HepG2 (cell line): ENCODE results near the gene GAS6. TPM values are rescaled to one million over a fixed set of nuclear protein-coding genes. Genes with fewer than 3 reads are reported as not detected.

Source experiments
- ATAC-seq: fragments of 200-7000 bp; cut with Tn5 transposase; 3 replicates; pipeline ENCODE4 v1.9.1; 2020; ENCODE audit warnings: mild to moderate bottlenecking, moderate library complexity
- BruUV-seq: library from RNA; stranded (reverse); fragments of 400-500 nt; replicated peaks from 2 replicates; lab custom pipeline; 2021; lab: Mats Ljungman, UMichigan
- CTCF ChIA-PET: fragments of 300-600 bp; formaldehyde crosslinking; extraction: SDS; loops from one replicate; lab custom pipeline; 2021; ENCODE audit warnings: low total read pairs, inconsistent platforms, low intra/inter-chr PET ratio; lab: Yijun Ruan, JAX
- POLR2A ChIA-PET: fragments of 350-600 bp; sonication (Branson Sonifier 250); formaldehyde crosslinking; loops from one replicate; lab custom pipeline; 2020; ENCODE audit warnings: antibody characterized with exemption, inconsistent platforms; lab: Yijun Ruan, JAX
- DNase-seq: peaks from one replicate; pipeline ENCODE4 v3.0.0-alpha.2; 2015; ENCODE audit warnings: low spot score
- FAIRE-seq: peaks from 3 replicates; lab custom pipeline; 2011; peaks lifted over from hg19 to GRCh38; lab: Jason Lieb, UNC
- H2AFZ ChIP-seq: one replicate; pipeline ENCODE4 v1.6.1; 2011; ENCODE audit warnings: low read length, inconsistent platforms
- H3K27ac ChIP-seq: fragments of 300-600 bp; 3 replicates; pipeline ENCODE4 v1.8.0; 2011; ENCODE audit warnings: mixed run types, mild to moderate bottlenecking, mixed read lengths, low read length, inconsistent platforms; ENCODE audit not compliant: insufficient read depth; ENCODE audit errors: extremely low read length
- H3K27me3 ChIP-seq, 2 experiments: fragments of 200-600 bp in 1 of 2; 2 replicates in 1 of 2; 3 replicates in 1 of 2; pipeline versions ENCODE4 v1.6.0 to v1.8.0; 2011; ENCODE audit warnings: low read length in 2 of 2, mild to moderate bottlenecking in 2 of 2, moderate library complexity in 2 of 2, inconsistent platforms in 1 of 2; ENCODE audit not compliant: insufficient read depth in 2 of 2, control insufficient read depth in 1 of 2
- H3K36me3 ChIP-seq, 2 experiments: fragments of 200-600 bp in 1 of 2; replicated peaks in 1 of 2; 2 replicates in 1 of 2; 3 replicates in 1 of 2; pipeline versions ENCODE4 v1.5.1 to v1.8.0; 2011; ENCODE audit warnings: low read length in 2 of 2, inconsistent platforms in 1 of 2; ENCODE audit not compliant: insufficient read depth in 2 of 2, control insufficient read depth in 1 of 2
- H3K4me1 ChIP-seq: 2 replicates; pipeline ENCODE4 v1.5.1; 2012; ENCODE audit warnings: low read length, inconsistent platforms; ENCODE audit not compliant: insufficient read depth
- H3K4me2 ChIP-seq: 2 replicates; pipeline ENCODE4 v1.6.0; 2011; ENCODE audit warnings: low read depth, low read length, inconsistent platforms
- H3K4me3 ChIP-seq, 3 experiments: fragments of 200-600 bp in 1 of 3; sonication (generic), shearing (Covaris generic) in 1 of 3; replicated peaks in 1 of 3; 2 replicates each; pipeline ENCODE4 v1.5.1; 2011 to 2016; ENCODE audit warnings: low read length in 3 of 3, inconsistent platforms in 2 of 3, low read depth in 2 of 3, mild to moderate bottlenecking in 2 of 3, control low read depth in 1 of 3, mixed read lengths in 1 of 3; ENCODE audit not compliant: insufficient read depth in 1 of 3
- H3K79me2 ChIP-seq: one replicate; pipeline ENCODE4 v1.6.1; 2011; ENCODE audit warnings: low read length, inconsistent platforms; ENCODE audit not compliant: insufficient read depth
- H3K9ac ChIP-seq: 2 replicates; pipeline ENCODE4 v1.6.0; 2011; ENCODE audit warnings: mild to moderate bottlenecking, low read depth, low read length, inconsistent platforms; ENCODE audit not compliant: insufficient read depth
- H3K9me3 ChIP-seq: 2 replicates; pipeline ENCODE4 v1.5.1; 2012; ENCODE audit warnings: mild to moderate bottlenecking, low read length
- H4K20me1 ChIP-seq: 2 replicates; pipeline ENCODE4 v1.6.0; 2011; ENCODE audit warnings: inconsistent platforms, mild to moderate bottlenecking, low read length, moderate library complexity; ENCODE audit not compliant: insufficient read depth
- FOXO1 ChIP-seq: sonication (generic); formaldehyde crosslinking; IDR thresholded peaks from 2 replicates; pipeline ENCODE4 v1.4.0; 2020; ENCODE audit warnings: missing genetic modification reagents
- GZF1 ChIP-seq: sonication (generic); formaldehyde crosslinking; IDR thresholded peaks from 2 replicates; pipeline ENCODE4 v1.5.1; 2020; ENCODE audit warnings: mild to moderate bottlenecking, missing genetic modification reagents
- HMG20B ChIP-seq: conservative IDR thresholded peaks from 2 replicates; pipeline ENCODE4 v1.6.1; 2016; ENCODE audit warnings: missing genetic modification reagents, missing compliant biosample characterization
- KDM5B ChIP-seq: sonication (generic); formaldehyde crosslinking; IDR thresholded peaks from 2 replicates; pipeline ENCODE4 v1.4.0; 2020; ENCODE audit warnings: missing genetic modification reagents, mild to moderate bottlenecking, borderline replicate concordance
- KMT2B ChIP-seq: IDR thresholded peaks from 2 replicates; pipeline ENCODE4 v1.6.1; 2016; ENCODE audit warnings: missing genetic modification reagents, missing compliant biosample characterization
- U2AF2 ChIP-seq: fragments of 200-400 bp; formaldehyde crosslinking; IDR thresholded peaks from 2 replicates; pipeline ENCODE4 v1.6.1; 2017; ENCODE audit warnings: low read depth, mild to moderate bottlenecking, low read length
- WGBS: methylation state at CpG from one replicate; pipeline ENCODE4 v1.1.6; 2017; ENCODE audit warnings: low lambda C conversion rate; 5-methylcytosine and 5-hydroxymethylcytosine counted together
- in situ Hi-C: cut with HindIII; loops from 2 replicates; pipeline ENCODE4 v1.10.0; 2017; ENCODE audit warnings: low pct_unique_long_range_greater_than_20kb; ENCODE audit not compliant: extremely low pct_ligation_motif_present
- intact Hi-C: fragments of 100-400 bp; cut with micrococcal nuclease; formaldehyde crosslinking; loops from one replicate; pipeline ENCODE4 v1.10.0; 2022; ENCODE audit not compliant: unreplicated experiment
- polyA plus RNA-seq, 8 experiments: library from polyadenylated mRNA; depleted of rRNA in 3 of 8; stranded (reverse) in 7 of 8; unstranded in 1 of 8; fragments of >200 nt; fragmentation: Illumina TruSeq in 4 of 8; extraction: Trizol in 4 of 8; gene quantifications; 2 replicates each; pipeline versions ENCODE4 v1.2.1 to v1.2.3, GENCODE V29; 2011 to 2016; ENCODE audit warnings: low read depth in 4 of 8, missing spikeins in 1 of 8, mixed read lengths in 1 of 8; ENCODE audit not compliant: insufficient read depth in 1 of 8
- total RNA-seq, 5 experiments: library from RNA; depleted of rRNA; stranded (reverse); fragments of >200 nt; fragmentation: Illumina TruSeq; extraction: Trizol; gene quantifications; 2 replicates each; pipeline ENCODE4 v1.2.3, GENCODE V29; 2016; ENCODE audit warnings: low read depth in 1 of 5
- TF ChIP-seq, protein P1 (sequence below): sonication (generic); formaldehyde crosslinking; IDR thresholded peaks from 2 replicates; pipeline ENCODE4 v1.8.1; 2023; ENCODE audit warnings: mild to moderate bottlenecking, missing genetic modification reagents
- TF ChIP-seq, protein P2 (sequence below), 2 experiments: sonication (generic) in 1 of 2; formaldehyde crosslinking in 1 of 2; IDR thresholded peaks; 2 replicates each; pipeline versions ENCODE4 v1.6.1 to v1.9.0; 2014 to 2022; ENCODE audit warnings: antibody characterized with exemption in 1 of 2, borderline replicate concordance in 1 of 2, inconsistent platforms in 1 of 2, low read depth in 1 of 2, missing genetic modification reagents in 1 of 2

The GAS6 gene
- total and polyA plus RNA-seq, 2 of the 13 experiments (the other 11 are each of a cell fraction or from before 2014, with no cell fraction given): 0.09 to 0.24 TPM

- Histone ChIP-seq H3K4me3 (no peak overlapping the region), H3K4me2 (no peak overlapping the region), H3K9ac (no peak overlapping the region), H3K27ac (no peak overlapping the region), H3K4me1 (no peaks in the 10 kb centered on the region), H4K20me1 (no peaks in the 10 kb centered on the region), H2AFZ (no peak overlapping the region), H3K9me3 (no peaks in the 10 kb centered on the region), H3K27me3 (no peaks in the 10 kb centered on the region; a peak in 1 of 5 replicates), H3K79me2 (no peaks in the 10 kb centered on the region), H3K36me3 (no peaks in the 10 kb centered on the region)
- intact Hi-C loops: no loop called here
- CTCF ChIA-PET: no interaction called here
- in situ Hi-C loops: no loop called here
- FAIRE-seq (no peak), ATAC-seq (no peak), DNase-seq (no peak)
- WGBS: 80% methylated on average over 14 of the region's 20 CpGs
- no TSS peak for BruUV-seq
- TF ChIP-seq KMT2B: no peak
- TF ChIP-seq, protein P1, sequence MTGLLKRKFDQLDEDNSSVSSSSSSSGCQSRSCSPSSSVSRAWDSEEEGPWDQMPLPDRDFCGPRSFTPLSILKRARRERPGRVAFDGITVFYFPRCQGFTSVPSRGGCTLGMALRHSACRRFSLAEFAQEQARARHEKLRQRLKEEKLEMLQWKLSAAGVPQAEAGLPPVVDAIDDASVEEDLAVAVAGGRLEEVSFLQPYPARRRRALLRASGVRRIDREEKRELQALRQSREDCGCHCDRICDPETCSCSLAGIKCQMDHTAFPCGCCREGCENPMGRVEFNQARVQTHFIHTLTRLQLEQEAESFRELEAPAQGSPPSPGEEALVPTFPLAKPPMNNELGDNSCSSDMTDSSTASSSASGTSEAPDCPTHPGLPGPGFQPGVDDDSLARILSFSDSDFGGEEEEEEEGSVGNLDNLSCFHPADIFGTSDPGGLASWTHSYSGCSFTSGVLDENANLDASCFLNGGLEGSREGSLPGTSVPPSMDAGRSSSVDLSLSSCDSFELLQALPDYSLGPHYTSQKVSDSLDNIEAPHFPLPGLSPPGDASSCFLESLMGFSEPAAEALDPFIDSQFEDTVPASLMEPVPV: no peak
- no peak for TF ChIP-seq U2AF2
- TF ChIP-seq GZF1 (CRISPR knock-in tag): no peak
- no peak for TF ChIP-seq KDM5B (CRISPR knock-in tag)
- no peak for TF ChIP-seq HMG20B (CRISPR knock-in tag)
- TF ChIP-seq FOXO1: no peak
- TF ChIP-seq, protein P2, sequence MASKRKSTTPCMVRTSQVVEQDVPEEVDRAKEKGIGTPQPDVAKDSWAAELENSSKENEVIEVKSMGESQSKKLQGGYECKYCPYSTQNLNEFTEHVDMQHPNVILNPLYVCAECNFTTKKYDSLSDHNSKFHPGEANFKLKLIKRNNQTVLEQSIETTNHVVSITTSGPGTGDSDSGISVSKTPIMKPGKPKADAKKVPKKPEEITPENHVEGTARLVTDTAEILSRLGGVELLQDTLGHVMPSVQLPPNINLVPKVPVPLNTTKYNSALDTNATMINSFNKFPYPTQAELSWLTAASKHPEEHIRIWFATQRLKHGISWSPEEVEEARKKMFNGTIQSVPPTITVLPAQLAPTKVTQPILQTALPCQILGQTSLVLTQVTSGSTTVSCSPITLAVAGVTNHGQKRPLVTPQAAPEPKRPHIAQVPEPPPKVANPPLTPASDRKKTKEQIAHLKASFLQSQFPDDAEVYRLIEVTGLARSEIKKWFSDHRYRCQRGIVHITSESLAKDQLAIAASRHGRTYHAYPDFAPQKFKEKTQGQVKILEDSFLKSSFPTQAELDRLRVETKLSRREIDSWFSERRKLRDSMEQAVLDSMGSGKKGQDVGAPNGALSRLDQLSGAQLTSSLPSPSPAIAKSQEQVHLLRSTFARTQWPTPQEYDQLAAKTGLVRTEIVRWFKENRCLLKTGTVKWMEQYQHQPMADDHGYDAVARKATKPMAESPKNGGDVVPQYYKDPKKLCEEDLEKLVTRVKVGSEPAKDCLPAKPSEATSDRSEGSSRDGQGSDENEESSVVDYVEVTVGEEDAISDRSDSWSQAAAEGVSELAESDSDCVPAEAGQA (IDR thresholded peaks at IDR 0.05; ENCODE audit: low read depth): no peak
- TF ChIP-seq, protein P2 (CRISPR knock-in tag; IDR thresholded peaks at IDR 0.05; ENCODE audit: borderline replicate concordance): no peak
- POLR2A ChIA-PET: no interaction called here
Observed at GRCh38 chr13:113828282-113828825, 35.5 kb downstream of the GAS6 start.
